IPS DF 6.9 (cell line): Measurements from ENCODE around the gene VAMP5.
A peak's percentile ranks its signal among the peaks of the same experiment; 100 is the strongest.
"Not testable (repeated sequence)": the region's sequence is repeated elsewhere in the genome, so short reads cannot be mapped to it uniquely, and the experiment has no call there.

ENCODE experiments used
- DNase-seq: peaks from one replicate; pipeline ENCODE4 v3.0.0-alpha.2; 2013; ENCODE audit warnings: low read depth, low spot score
- H3K27ac ChIP-seq: one replicate; pipeline ENCODE4 v1.5.1; 2013; ENCODE audit warnings: low read length, control low read depth
- H3K27me3 ChIP-seq: 2 replicates; pipeline ENCODE4 v1.6.1; 2013; ENCODE audit warnings: mild to moderate bottlenecking, low read length; ENCODE audit not compliant: control insufficient read depth, insufficient read depth
- H3K36me3 ChIP-seq: 2 replicates; pipeline ENCODE4 v1.6.1; 2013; ENCODE audit warnings: low read length; ENCODE audit not compliant: control insufficient read depth, insufficient read depth
- H3K4me1 ChIP-seq: 2 replicates; pipeline ENCODE4 v1.6.1; 2013; ENCODE audit warnings: low read length; ENCODE audit not compliant: control insufficient read depth, insufficient read depth
- H3K4me3 ChIP-seq: 2 replicates; pipeline ENCODE4 v1.5.1; 2013; ENCODE audit warnings: mild to moderate bottlenecking, low read length
- H3K9me3 ChIP-seq: 2 replicates; pipeline ENCODE4 v1.6.1; 2013; ENCODE audit warnings: low read length, inconsistent platforms; ENCODE audit not compliant: control insufficient read depth, insufficient read depth
- WGBS: extraction: QIAGEN DNeasy Blood & Tissue Kit; methylation state at CpG from one replicate; pipeline ENCODE4 v1.1.7; 2013; ENCODE audit warnings: mixed read lengths, missing lambda C conversion rate; ENCODE audit not compliant: insufficient read length, insufficient coverage; 5-methylcytosine and 5-hydroxymethylcytosine counted together

Gene VAMP5

DNA sequence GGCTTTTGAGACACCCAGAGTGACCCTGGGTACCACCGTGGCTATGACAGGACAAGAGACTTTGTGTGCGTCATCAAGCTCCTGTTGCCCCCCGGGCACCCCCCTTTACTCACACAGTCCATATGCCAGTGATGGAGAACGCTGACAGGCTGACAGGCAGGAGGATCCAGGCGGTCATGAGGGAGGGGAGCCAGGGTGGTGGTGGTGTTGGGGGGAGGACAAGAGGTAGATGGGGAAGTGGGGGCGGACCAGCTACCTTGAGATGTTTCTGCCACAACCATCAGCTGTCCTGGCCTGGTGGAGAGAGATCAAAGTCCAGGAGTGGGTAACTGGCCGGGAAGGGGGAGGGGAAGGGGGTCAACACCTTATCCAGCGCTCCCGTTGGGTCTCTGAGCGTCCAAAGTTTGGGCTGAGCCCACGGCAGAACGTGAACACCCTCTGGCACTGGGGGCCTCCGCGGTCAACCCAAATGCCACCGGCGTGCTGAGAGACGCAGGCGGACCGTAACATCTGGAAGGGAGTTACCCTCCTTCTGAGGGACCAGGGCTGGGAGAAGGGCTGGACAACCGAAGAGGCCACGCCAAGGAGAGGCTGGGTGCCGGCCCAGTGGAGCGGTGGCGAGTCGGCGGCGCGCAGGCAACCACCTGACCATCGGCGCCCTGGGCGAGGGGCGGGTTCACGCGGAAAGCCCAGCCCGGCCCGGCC, 17.7 kb downstream of the VAMP5 start:
- no peaks in the 10 kb centered on the region for H3K27me3 ChIP-seq
- H3K9me3 ChIP-seq = no peaks in the 10 kb centered on the region
- no peak for DNase-seq
- no peak overlapping the region for H3K27ac ChIP-seq
- peak overlapping the region; percentile 98 for H3K4me3 ChIP-seq
- H3K36me3 ChIP-seq = 0 out of 2 replicates have a peak, but pooled peaks cover 4% of the 10 kb centered on the region
- peaks cover 3% of the 10 kb centered on the region; the same call in 1 of the 2 replicates for H3K4me1 ChIP-seq
- WGBS = no CpG with 5 or more reads among the region's 36 CpGs

DNA sequence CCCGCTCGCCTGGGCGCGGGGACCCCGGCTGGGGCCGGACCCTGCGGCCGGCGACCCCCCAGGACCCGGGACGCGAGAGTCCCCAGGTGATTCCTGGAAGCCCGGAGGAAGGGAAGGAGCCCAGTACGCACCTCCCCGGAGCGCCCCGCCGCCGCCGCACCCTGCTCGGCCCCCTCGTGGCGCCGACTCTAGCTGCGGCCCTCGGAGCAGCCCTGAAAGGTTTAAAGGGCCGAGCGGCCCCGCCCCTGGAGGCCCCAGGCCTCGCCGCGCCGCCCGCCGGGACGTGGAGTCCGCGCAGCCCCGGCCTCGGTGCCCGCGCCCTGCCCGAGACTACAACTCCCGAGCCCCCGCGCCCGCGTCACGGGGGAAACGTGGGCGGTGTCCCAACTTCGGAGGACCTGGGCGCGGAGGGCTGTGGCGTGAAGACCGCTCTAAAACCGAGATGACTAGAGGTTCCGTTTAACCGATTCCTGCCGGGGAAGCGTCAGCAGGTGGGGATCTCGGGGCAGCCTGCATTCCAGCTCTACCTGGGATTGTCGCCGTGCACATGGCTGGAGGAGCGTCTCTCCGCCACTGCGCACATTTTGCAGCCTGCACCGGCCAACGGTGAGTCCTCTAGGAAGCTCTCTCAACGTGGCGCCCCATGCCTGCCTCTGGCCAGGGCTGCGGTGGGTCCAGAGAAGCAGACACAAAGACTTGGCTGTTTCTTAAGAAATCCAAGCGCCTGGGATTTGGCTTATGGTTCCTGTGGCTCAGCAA, 18.4 kb downstream of the VAMP5 start, which contains the start of gene TMEM150A:
TMEM150A (minus strand) TSS at position 223 of the 759 bp plus-strand sequence. CDS start 750 bp downstream, outside the sequence.
- Histone ChIP-seq H3K4me1 (peaks cover 3% of the 10 kb centered on the region; the same call in 1 of the 2 replicates), H3K9me3 (no peaks in the 10 kb centered on the region), H3K27me3 (no peaks in the 10 kb centered on the region), H3K27ac (no peak within 1 kb of the TSS), H3K4me3 (peak within 1 kb of the TSS; percentile 98), H3K36me3 (no peaks in the 10 kb centered on the region)
- WGBS = no CpG with 5 or more reads among the region's 73 CpGs
- peak; percentile 66 for DNase-seq

DNA sequence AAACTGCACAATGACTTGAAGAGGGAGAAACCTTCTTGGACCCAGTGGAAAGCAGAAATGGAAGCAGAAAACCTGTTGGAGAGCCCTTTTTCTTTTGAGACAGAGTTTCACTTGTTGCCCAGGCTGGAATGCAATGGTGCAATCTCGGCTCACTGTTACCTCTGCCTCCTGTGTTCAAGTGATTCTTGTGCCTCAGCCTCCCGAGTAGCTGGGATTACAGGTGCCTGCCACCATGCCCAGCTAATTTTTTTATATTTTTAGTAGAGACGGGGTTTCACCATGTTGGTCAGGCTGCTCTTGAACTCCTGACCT, 19.9 kb downstream of the VAMP5 start:
- not testable (repeated sequence) for H3K27me3 ChIP-seq, H3K4me3 ChIP-seq, H3K27ac ChIP-seq, H3K36me3 ChIP-seq, H3K9me3 ChIP-seq, H3K4me1 ChIP-seq, DNase-seq
- WGBS = no CpG with 5 or more reads among the region's 3 CpGs

DNA sequence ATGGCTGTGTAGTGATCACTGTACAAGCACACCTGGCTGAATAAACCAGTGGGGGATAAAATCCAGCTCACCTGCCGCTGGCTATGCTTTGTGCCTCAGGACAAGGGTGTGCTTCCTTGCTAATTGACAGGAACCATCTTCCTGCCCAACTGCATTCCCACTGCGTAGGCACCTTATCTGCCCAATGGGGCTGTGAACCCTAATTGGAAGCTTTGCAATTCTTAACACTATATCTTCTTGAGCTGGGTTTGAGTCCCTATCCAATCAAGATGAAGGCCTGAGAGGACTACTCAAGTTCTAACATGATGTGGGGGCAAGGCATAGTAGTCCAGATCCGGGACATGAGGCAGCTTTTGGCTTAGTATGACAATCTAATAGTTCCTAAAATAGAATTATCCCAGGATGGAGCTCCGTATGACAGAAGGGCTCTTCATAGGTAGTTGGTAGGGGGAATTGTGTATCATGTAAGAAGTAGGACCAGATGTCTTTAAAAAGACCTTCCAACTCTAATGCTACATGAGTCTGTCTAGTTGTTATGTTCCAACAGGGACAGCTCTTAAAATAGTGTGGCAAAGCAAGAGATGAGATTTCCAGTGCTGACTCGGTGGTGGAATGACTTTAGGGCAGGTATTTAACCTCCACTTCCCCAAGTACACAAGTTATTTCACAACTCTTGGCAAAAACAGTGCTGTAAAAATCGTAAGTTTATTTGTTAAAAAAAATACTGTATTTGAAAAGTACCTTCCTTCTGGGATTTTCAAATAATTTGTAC, 20.5 kb downstream of the VAMP5 start:
- no peak for DNase-seq
- H3K27me3 ChIP-seq = no peaks in the 10 kb centered on the region
- WGBS = no CpG with 5 or more reads among the region's 6 CpGs
- no peaks in the 10 kb centered on the region for H3K9me3 ChIP-seq
- peaks cover 3% of the 10 kb centered on the region; the same call in 1 of the 2 replicates for H3K4me1 ChIP-seq
- H3K27ac ChIP-seq = no peak overlapping the region
- H3K4me3 ChIP-seq = no peak overlapping the region
- H3K36me3 ChIP-seq = peaks cover 5% of the 10 kb centered on the region; the same call in 1 of the 2 replicates

DNA sequence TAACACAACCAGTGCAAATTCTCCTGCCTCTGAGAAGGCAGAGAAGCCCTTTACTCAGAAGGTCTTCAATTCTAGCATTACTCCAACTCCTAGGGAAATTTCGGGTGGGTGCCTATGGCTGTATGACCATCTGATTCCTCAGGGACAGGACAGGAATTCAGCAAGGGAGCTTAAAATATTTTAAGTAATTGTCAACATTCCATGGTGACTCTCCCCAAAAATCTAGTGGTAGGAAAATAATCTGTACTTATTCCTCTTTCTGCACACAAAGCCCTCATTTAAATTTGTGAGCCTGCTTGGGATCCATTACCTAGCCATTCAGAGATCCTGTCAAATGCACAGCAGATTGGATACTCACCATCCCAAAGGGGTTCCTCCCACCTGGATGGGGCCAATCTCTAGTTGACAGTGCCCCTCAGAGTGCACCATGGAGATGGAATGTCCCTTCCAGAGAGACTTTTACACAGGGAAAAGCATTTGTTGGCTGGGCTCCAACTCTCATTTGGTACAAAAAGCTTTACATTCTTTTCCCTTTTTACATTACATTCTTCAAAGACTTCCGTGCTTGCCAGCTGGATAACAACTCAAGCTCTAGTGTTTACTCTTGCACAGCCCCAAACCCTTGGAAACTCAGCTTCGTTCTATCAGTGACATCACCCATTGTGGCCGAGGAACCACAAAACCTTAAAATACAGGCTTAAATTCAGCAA, 21.3 kb downstream of the VAMP5 start:
- Histone ChIP-seq H3K27me3 (no peaks in the 10 kb centered on the region), H3K27ac (no peak overlapping the region), H3K4me1 (peaks cover 3% of the 10 kb centered on the region; the same call in 1 of the 2 replicates), H3K4me3 (no peak overlapping the region), H3K36me3 (peaks cover 5% of the 10 kb centered on the region; the same call in 1 of the 2 replicates), H3K9me3 (no peaks in the 10 kb centered on the region)
- WGBS = no CpG with 5 or more reads among the region's 4 CpGs
- no peak for DNase-seq

DNA sequence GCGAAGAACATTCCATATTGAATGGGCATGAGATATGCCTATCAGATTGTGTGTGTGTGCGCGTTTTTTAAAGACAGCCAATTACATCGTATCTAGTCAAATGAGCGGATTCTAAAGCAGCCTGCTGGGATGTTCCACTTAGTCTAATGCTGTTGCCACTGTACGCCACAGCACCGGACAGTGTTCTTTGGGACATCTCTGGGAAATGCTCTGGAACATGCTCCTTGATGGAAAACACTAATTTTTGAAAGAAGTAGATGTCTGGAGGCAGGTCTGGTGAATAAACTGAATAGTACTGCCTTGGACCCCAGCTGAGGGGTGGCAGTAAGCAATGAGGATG, 21.9 kb downstream of the VAMP5 start:
- peaks cover 3% of the 10 kb centered on the region; the same call in 1 of the 2 replicates for H3K4me1 ChIP-seq
- DNase-seq = no peak
- no peaks in the 10 kb centered on the region for H3K27me3 ChIP-seq
- no peaks in the 10 kb centered on the region for H3K9me3 ChIP-seq
- no peak overlapping the region for H3K4me3 ChIP-seq
- no peak overlapping the region for H3K27ac ChIP-seq
- WGBS = no CpG with 5 or more reads among the region's 7 CpGs
- peaks cover 5% of the 10 kb centered on the region; the same call in 1 of the 2 replicates for H3K36me3 ChIP-seq

DNA sequence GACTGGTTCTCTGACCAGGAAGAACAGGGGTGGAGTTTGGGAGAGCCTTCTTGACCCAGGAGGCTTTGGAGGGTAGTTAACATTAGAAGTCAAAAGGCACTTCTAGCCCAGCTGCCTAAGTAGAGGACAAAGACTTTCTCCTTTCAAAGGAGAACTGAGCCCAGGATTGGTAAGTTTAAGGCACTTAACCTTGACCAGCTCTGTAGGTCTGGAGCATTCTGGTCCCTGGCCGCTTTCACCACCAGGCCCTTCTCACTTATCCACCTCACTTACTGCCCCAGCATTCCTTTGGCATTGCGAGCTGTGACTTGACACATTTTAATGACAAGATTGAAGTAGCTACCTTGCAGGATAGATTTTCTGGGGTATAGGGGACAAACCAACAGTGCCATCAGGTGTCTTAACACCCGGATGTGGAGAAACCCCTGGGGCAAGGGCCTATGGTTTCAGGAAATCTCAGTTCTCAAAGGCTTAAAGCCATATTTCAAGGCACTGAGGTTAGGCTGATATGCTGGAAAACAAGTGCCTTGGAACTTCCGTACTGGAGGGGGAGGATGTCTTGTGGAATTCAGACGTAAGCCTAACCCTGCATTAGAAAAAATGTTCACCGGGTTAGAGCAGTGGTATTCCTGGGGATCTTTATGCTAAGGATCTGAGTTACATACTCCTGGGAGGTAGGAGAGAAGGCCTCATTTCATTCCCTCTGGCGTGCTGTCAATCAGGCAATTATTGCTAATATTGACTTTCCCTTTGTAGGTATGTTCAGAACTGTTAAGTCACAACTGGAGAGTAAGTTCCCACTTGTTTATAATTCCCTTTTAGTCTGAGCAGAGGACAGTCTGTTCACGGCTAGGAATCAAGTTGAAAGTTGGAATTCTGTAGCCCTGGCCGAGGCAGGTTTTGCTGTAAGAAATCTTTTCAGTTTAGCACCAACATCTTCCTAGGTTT, 23.3 kb downstream of the VAMP5 start:
- Histone ChIP-seq H3K9me3 (no peaks in the 10 kb centered on the region), H3K4me1 (no peaks in the 10 kb centered on the region), H3K27me3 (no peaks in the 10 kb centered on the region), H3K4me3 (no peak overlapping the region), H3K27ac (no peak overlapping the region), H3K36me3 (peaks cover 5% of the 10 kb centered on the region; the same call in 1 of the 2 replicates)
- no CpG with 5 or more reads among the region's 9 CpGs for WGBS
- DNase-seq = no peak

DNA sequence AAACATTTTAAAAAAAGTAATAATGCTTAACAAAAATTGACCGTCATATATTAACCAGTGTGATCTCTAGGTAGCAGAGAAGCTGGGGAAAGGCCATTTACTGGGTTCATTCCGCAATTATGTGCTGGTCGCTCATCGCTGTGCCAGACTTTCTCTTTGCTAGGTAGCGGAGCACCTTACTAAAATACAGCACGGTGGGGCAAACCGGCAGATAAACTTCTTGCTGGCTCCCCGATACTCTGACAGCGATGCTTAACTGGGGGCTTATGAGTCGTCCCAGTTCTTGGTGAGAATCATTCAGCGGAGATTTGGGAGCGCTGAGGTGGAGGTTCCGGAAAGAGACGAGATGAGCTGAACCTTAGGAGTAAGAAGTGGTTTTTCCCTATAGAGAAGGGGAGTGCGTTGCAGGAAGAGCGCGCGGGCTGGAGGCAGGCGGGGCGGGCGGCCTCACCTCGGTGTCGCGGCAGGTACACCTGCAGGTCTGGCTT, 27.0 kb downstream of the VAMP5 start:
- Histone ChIP-seq H3K9me3 (no peaks in the 10 kb centered on the region), H3K36me3 (peaks cover 5% of the 10 kb centered on the region; the same call in 1 of the 2 replicates), H3K4me3 (peak overlapping the region; percentile 88), H3K4me1 (no peaks in the 10 kb centered on the region), H3K27ac (no peak overlapping the region), H3K27me3 (no peaks in the 10 kb centered on the region)
- no peak for DNase-seq
- WGBS = no CpG with 5 or more reads among the region's 24 CpGs
